GM23338 (cell line): Measurements from ENCODE around the gene KIF6.

Experiments
- CTCF ChIP-seq, 2 experiments: fragments of 200-600 bp in 1 of 2; sonication (generic) in 1 of 2; conservative IDR thresholded peaks; 2 replicates each; pipeline versions ENCODE4 v1.5.1 to v1.6.1; 2016 to 2017; ENCODE audit warnings: antibody characterized with exemption in 2 of 2, low read depth in 2 of 2, mild to moderate bottlenecking in 2 of 2, moderate library complexity in 1 of 2
- EZH2 ChIP-seq: fragments of 200-600 bp; sonication (generic); IDR thresholded peaks from one replicate; pipeline ENCODE4 v1.8.0; 2017; ENCODE audit warnings: antibody characterized with exemption, mild to moderate bottlenecking, low read depth; ENCODE audit not compliant: unreplicated experiment
- POLR2AphosphoS5 ChIP-seq: IDR thresholded peaks from 2 replicates; pipeline ENCODE4 v1.6.1; 2016; ENCODE audit warnings: antibody characterized with exemption, low read depth
- REST ChIP-seq: IDR thresholded peaks from one replicate; pipeline ENCODE4 v1.6.1; 2018; ENCODE audit warnings: antibody characterized with exemption; ENCODE audit not compliant: unreplicated experiment

GRCh38 chr6:39365281-39366074 lies 359.7 kb downstream of the KIF6 start:
- no peak for TF ChIP-seq CTCF (conservative IDR thresholded peaks at IDR 0.05; ENCODE audit: low read depth in 2 of 2)
- no peak for TF ChIP-seq EZH2
- no peak for TF ChIP-seq REST
- TF ChIP-seq POLR2AphosphoS5, result no peak
